Measurements from ENCODE around the gene LYG2.

GRCh38 chr2:99255491-99256318 lies at the start of gene LYG2:
- TF ChIP-seq POLR2A (IDR thresholded peaks at IDR 0.05; ENCODE audit: low read depth, low read length) (no peak), POU2F2 (IDR thresholded peaks at IDR 0.05; ENCODE audit: low read depth, low read length) (no peak), TAF1 (IDR thresholded peaks at IDR 0.05; ENCODE audit: low read depth, low read length) (no peak), POLR2AphosphoS5 (IDR thresholded peaks at IDR 0.05; ENCODE audit: low read depth, low read length) (no peak), SPI1 (IDR thresholded peaks at IDR 0.05; ENCODE audit: low read depth, low read length) (no peak)
